Fibroblast of peridontal ligament (primary cell): Measurements from ENCODE around the gene ADAP1.
"Not testable (repeated sequence)": the region's sequence is repeated elsewhere in the genome, so short reads cannot be mapped to it uniquely, and the experiment has no call there.

ENCODE experiments used
- DNase-seq: peaks from one replicate; pipeline ENCODE4 v3.0.0-alpha.2; 2010; ENCODE audit errors: extremely low read depth

Gene ADAP1

GRCh38 chr7:882336-883035, 72.0 kb downstream of the ADAP1 start:
- no peak for DNase-seq

DNA sequence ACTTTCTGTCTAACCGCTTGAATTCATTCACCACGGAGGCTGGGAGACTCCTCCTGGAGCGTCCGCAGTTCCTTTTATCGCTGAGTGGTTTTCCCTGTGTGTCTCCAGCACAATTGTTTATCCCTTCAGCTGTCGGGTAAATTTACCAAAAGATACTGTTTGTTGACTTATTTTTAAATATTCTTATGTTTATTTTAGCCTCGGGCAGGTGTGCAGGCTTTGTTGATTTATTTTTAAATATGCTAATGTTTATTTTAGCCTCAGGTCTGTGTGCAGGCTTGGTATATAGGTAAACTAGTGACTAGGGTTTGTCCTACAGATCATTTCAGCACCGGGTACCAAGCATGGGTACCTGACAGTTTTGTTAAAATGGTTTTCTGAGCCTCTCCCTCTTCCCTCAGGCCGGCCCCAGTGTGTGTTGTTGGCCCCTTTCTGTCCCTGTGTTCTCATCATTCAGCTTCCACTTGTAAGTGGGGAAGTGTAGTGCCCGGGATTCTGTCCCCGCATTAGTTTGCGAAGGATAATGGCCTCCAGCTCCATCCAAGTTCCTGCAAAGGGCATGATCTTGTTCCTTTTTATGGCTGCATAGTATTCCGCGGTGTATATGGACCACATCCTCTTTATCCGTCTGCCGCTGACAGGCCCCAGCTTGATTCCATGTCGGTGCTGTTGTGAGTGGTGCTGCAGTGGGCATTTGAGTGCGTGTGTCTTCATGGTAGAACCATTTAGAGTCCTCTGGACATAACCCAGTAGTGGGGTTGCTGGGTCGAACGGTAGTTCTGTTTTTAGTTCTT, 72.8 kb downstream of the ADAP1 start:
- DNase-seq: no peak

DNA sequence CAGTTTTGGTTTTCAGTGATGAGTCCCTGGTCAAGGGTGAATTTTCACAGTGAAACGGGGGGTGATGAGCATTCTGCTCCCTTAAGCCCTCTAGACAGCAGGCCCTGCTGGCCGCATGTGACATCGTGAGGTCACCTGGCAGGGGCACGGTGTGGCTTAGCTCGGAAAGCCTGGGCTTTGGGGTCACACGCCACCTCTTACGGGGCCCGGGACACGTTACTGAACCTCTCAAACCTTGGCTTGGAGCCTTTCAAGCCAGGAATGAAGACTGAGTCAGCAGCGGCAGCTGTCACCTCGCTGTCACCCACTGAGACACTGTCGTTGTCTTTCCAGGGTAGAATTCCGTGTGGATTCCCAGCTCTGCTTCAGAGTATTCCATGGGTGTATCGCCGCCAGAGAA, 74.0 kb downstream of the ADAP1 start:
- no peak for DNase-seq

GRCh38 chr7:879706-880105, 74.8 kb downstream of the ADAP1 start:
- no peak for DNase-seq

DNA sequence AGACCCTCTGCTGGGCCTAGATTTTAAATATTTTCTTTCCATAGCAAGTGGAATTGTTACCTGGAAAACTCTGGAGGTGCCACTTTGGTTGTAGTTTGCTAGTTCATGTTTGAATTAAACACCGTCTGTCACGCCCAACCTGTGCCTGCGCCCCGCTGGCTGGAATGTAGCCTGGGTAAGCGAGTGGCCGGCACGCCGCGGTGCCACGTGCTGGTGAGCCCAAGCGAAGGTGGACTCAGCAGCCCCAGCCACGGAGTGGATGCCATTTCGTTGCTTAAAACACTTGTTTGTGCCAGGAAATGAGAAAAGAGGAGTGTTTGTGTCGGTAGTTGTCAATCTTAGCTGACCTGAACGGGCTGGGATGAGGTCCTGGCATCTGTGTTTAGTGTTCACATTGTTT, 75.4 kb downstream of the ADAP1 start:
- no peak for DNase-seq

- DNase-seq: no peak
Measured at GRCh38 chr7:877312-878232, 76.9 kb downstream of the ADAP1 start.

DNA sequence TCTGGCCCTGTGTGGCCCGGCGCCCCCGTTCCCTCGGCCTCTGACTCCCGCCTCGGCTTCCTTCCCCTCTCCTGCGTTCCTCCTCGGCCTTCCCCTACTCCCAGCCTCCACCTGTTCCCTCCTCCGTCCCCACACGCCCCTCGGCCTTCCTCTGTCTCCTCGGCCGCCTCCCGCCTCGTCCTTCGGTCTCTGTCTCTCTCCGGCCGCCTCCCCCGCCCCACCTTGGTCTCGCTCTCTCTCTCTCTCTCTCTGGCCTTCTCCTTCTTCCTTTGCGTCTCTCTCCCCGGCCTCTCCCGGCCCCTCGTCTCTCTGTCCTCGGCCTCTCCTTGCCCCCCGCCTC, 77.5 kb downstream of the ADAP1 start:
- DNase-seq: no peak

- peak; percentile 91 for DNase-seq
Measured at GRCh38 chr7:876077-876971, 78.2 kb downstream of the ADAP1 start, which contains the start of gene GET4. Gene GET4 (plus strand): TSS chr7:876554. CDS start chr7:876646, 92 bp downstream.

GRCh38 chr7:875476-876076, 78.9 kb downstream of the ADAP1 start:
- DNase-seq: no peak

GRCh38 chr7:875051-875450, 79.4 kb downstream of the ADAP1 start:
- no peak for DNase-seq

DNA sequence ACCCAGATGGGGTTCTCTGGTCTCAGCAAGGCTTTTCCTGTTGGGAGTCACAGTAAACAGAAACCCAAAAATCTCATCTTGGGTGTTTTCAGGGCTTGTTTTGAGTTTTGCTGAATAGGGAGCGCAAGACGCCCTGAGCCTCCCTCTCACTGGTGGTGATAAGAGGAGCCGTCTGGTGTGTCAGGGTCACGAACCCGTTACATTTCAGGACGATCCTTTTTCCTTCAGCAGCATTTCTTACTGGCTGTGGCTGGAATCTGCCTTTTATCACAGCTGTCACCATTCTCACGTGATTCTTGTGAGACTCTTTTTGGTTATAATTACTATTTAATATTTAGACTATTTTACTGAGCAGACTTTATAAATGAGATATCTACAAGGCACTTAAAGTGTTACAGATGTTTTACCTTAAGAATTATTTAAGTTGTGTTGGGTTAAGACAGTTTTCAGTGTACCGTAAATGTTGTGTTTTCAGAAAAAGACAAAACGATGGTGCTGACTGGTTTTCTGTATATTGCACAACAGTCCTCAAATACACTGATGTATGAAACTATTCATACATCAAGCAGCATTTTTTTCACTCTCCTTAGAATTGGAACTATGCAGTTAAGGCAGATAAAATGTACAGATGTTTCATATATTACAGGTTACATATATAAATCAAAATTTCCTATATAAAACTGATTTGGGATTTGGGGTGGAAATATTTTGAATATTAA, 80.3 kb downstream of the ADAP1 start:
- no peak for DNase-seq

DNA sequence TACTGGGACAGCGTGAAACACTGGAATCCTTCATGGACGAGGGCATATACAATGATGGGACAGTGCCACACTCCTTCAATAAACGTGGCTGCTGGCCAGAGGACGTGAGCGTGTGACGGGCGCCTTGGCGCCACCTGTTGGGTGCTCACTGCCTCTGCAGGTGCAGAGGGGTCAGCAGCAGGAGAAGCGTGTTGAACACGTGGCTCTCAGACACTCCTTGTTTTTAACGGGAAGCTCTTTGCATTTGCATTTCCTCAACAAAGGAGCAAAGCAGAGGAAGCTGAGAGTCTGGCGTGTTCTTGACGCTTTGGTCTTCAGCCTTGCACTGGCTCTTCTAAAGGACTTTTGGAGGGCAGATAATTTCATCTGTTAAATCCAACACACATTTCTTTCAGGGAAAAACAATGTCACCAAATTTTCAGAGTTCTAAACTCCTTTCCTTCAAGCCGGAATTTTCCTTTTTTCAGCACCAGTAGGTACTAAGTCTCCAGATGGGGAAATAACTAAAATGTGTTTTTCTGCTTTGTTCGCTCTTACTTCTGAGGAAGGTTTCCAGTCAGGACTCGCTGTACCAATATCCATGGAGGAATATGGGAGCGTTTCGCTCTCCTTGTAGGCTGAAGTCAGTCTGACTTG, 81.0 kb downstream of the ADAP1 start:
- DNase-seq: peak; percentile 70

DNA sequence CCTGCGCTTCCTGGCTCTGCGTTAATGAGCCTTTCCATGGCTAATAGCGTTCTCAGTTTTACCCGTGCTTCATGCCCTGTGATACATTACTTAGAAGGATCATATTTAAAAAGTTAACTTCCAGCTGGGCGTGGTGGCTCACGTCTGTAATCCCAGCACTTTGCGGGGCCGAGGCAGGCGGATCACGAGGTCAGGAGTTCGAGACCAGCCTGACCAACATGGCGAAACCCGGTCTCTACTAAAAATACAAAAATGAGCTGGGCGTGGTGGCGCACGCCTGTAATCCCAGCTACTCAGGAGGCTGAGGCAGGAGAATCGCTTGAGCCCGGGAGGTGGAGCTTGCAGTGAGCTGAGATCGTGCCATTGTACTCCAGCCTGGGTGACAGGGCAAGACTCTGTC, 81.8 kb downstream of the ADAP1 start:
- not testable (repeated sequence) for DNase-seq

- DNase-seq: no peak
Measured at GRCh38 chr7:871900-872537, 82.5 kb downstream of the ADAP1 start.

- no peak for DNase-seq
Measured at GRCh38 chr7:869348-869747, 85.1 kb downstream of the ADAP1 start.

- no peak for DNase-seq
Measured at GRCh38 chr7:868189-868486, 86.3 kb downstream of the ADAP1 start.

GRCh38 chr7:867406-868188, 86.9 kb downstream of the ADAP1 start:
- peak; percentile 33 for DNase-seq

GRCh38 chr7:867001-867405, 87.5 kb downstream of the ADAP1 start:
- peak; percentile 59 for DNase-seq

DNA sequence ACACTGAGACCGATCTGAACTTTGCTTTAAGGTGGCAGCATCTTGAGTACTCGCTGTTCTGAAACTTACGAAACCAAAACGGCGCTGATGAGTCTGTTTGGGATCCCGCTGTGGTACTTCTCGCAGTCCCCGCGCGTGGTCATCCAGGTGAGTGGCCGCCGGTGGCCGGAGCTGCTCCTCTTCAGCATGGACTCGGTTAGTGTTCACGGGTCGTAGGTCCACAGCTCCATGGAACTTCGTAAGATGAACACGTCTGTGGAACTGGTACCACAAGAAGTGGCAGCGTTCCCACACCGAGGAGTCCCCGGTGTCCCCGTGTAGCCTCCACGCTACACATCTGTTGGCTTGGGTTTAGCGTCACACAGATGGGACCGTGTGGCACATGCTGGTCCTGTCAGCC, 88.6 kb downstream of the ADAP1 start:
- no peak for DNase-seq
